H9 (cell line): ENCODE results near the gene DAAM1. TPM values are rescaled to one million over a fixed set of nuclear protein-coding genes. Genes with fewer than 3 reads are reported as not detected.

Source experiments
- DNase-seq: peaks from one replicate; pipeline ENCODE4 v3.0.0-alpha.2; 2017
- H2AFZ ChIP-seq: one replicate; pipeline ENCODE4 v1.6.1; 2013; ENCODE audit warnings: mild to moderate bottlenecking, low read length, control low read depth, moderate library complexity
- H2AK5ac ChIP-seq: 2 replicates; pipeline ENCODE4 v1.6.1; 2013; ENCODE audit warnings: low read length, control low read depth, mixed read lengths; ENCODE audit not compliant: insufficient read length
- H2BK120ac ChIP-seq: one replicate; pipeline ENCODE4 v1.6.1; 2013; ENCODE audit warnings: low read depth, mild to moderate bottlenecking, low read length, control low read depth, inconsistent platforms; ENCODE audit not compliant: poor library complexity, severe bottlenecking
- H2BK12ac ChIP-seq: 2 replicates; pipeline ENCODE4 v1.6.1; 2013; ENCODE audit warnings: low read length, control low read depth, mixed read lengths, low read depth; ENCODE audit not compliant: insufficient read length
- H2BK15ac ChIP-seq: 2 replicates; pipeline ENCODE4 v1.6.1; 2013; ENCODE audit warnings: low read depth, low read length, control low read depth
- H2BK20ac ChIP-seq: one replicate; pipeline ENCODE4 v1.6.1; 2013; ENCODE audit warnings: low read depth, mild to moderate bottlenecking, low read length, control low read depth, inconsistent platforms; ENCODE audit not compliant: poor library complexity, severe bottlenecking
- H2BK5ac ChIP-seq: 2 replicates; pipeline ENCODE4 v1.6.1; 2013; ENCODE audit warnings: low read length, control low read depth, mixed read lengths; ENCODE audit not compliant: insufficient read length
- H3K14ac ChIP-seq: 2 replicates; pipeline ENCODE4 v1.6.1; 2013; ENCODE audit warnings: low read length, control low read depth; ENCODE audit not compliant: insufficient read depth
- H3K18ac ChIP-seq: 2 replicates; pipeline ENCODE4 v1.6.1; 2013; ENCODE audit warnings: low read depth, mild to moderate bottlenecking, mixed read lengths, low read length, control low read depth; ENCODE audit not compliant: insufficient read length
- H3K23ac ChIP-seq: 2 replicates; pipeline ENCODE4 v1.6.1; 2013; ENCODE audit warnings: low read length, control low read depth, mixed read lengths, low read depth; ENCODE audit not compliant: insufficient read length
- H3K23me2 ChIP-seq: 2 replicates; pipeline ENCODE4 v1.6.1; 2013; ENCODE audit warnings: low read depth, mild to moderate bottlenecking, mixed read lengths, low read length, control low read depth; ENCODE audit not compliant: insufficient read length, poor library complexity, severe bottlenecking
- H3K27ac ChIP-seq: 2 replicates; pipeline ENCODE4 v1.5.1; 2013; ENCODE audit warnings: low read length, control low read depth, mixed read lengths, low read depth; ENCODE audit not compliant: insufficient read length
- H3K27me3 ChIP-seq: 2 replicates; pipeline ENCODE4 v1.6.1; 2013; ENCODE audit warnings: low read length, control low read depth, inconsistent platforms; ENCODE audit not compliant: insufficient read depth
- H3K4ac ChIP-seq: 2 replicates; pipeline ENCODE4 v1.6.1; 2013; ENCODE audit warnings: low read depth, mild to moderate bottlenecking, control low read depth, inconsistent platforms, low read length, moderate library complexity
- H3K4me1 ChIP-seq: 2 replicates; pipeline ENCODE4 v1.6.1; 2013; ENCODE audit warnings: low read length, control low read depth, inconsistent platforms; ENCODE audit not compliant: insufficient read depth
- H3K4me2 ChIP-seq: 2 replicates; pipeline ENCODE4 v1.6.1; 2013; ENCODE audit warnings: low read length, control low read depth, mixed read lengths; ENCODE audit not compliant: insufficient read length, insufficient read depth
- H3K56ac ChIP-seq: 2 replicates; pipeline ENCODE4 v1.6.1; 2013; ENCODE audit warnings: low read depth, mild to moderate bottlenecking, mixed read lengths, low read length, control low read depth; ENCODE audit not compliant: insufficient read length
- H3K79me1 ChIP-seq: 2 replicates; pipeline ENCODE4 v1.6.1; 2013; ENCODE audit warnings: low read depth, mild to moderate bottlenecking, moderate library complexity, low read length, control low read depth, inconsistent platforms; ENCODE audit not compliant: insufficient read depth, poor library complexity, severe bottlenecking
- H3K79me2 ChIP-seq: 2 replicates; pipeline ENCODE4 v1.6.1; 2013; ENCODE audit warnings: low read length, control low read depth, inconsistent platforms; ENCODE audit not compliant: insufficient read depth
- H3K9ac ChIP-seq: 2 replicates; pipeline ENCODE4 v1.6.1; 2013; ENCODE audit warnings: low read length, control low read depth, mixed read lengths; ENCODE audit not compliant: insufficient read length; ENCODE audit errors: extremely low read depth
- H3K9me3 ChIP-seq: one replicate; pipeline ENCODE4 v1.6.1; 2013; ENCODE audit warnings: low read depth, low read length, inconsistent platforms; ENCODE audit not compliant: control insufficient read depth
- H3T11ph ChIP-seq: one replicate; pipeline ENCODE4 v1.6.1; 2013; ENCODE audit warnings: mild to moderate bottlenecking, low read length, control low read depth, inconsistent platforms
- H4K20me1 ChIP-seq: one replicate; pipeline ENCODE4 v1.6.1; 2013; ENCODE audit not compliant: control insufficient read depth, insufficient read length, insufficient read depth
- H4K5ac ChIP-seq: 2 replicates; pipeline ENCODE4 v1.6.1; 2013; ENCODE audit warnings: low read depth, mild to moderate bottlenecking, mixed read lengths, low read length, control low read depth; ENCODE audit not compliant: insufficient read length
- H4K8ac ChIP-seq: replicated peaks from 2 replicates; pipeline ENCODE4 v1.6.1; 2013; ENCODE audit warnings: low read length, control low read depth, mixed read lengths, low read depth; ENCODE audit not compliant: insufficient read length
- H4K91ac ChIP-seq: 2 replicates; pipeline ENCODE4 v1.6.1; 2013; ENCODE audit warnings: low read depth, mild to moderate bottlenecking, moderate library complexity, mixed read lengths, low read length, control low read depth; ENCODE audit not compliant: insufficient read length
- H3K27ac Mint-ChIP-seq, 3 experiments: 2 replicates in 2 of 3; 3 replicates in 1 of 3; pipeline ENCODE4 v1.8.0; 2020 to 2021; ENCODE audit warnings: mixed read lengths in 3 of 3, mild to moderate bottlenecking in 1 of 3, moderate library complexity in 1 of 3
- H3K27me3 Mint-ChIP-seq: 2 replicates; pipeline ENCODE4 v1.8.0; 2021; ENCODE audit warnings: low read depth, mild to moderate bottlenecking, moderate library complexity, mixed read lengths
- H3K36me3 Mint-ChIP-seq, 3 experiments: 2 replicates in 2 of 3; 3 replicates in 1 of 3; pipeline ENCODE4 v1.8.0; 2020 to 2021; ENCODE audit warnings: low read depth in 3 of 3, mixed read lengths in 3 of 3; ENCODE audit not compliant: insufficient read depth in 1 of 3
- H3K4me1 Mint-ChIP-seq, 2 experiments: 2 replicates each; pipeline ENCODE4 v1.8.0; 2020; ENCODE audit warnings: mixed read lengths in 2 of 2
- H3K4me3 Mint-ChIP-seq, 2 experiments: 2 replicates in 1 of 2; 3 replicates in 1 of 2; pipeline ENCODE4 v1.8.0; 2020 to 2021; ENCODE audit warnings: mild to moderate bottlenecking in 2 of 2, mixed read lengths in 2 of 2, moderate library complexity in 1 of 2
- H3K9me3 Mint-ChIP-seq, 2 experiments: 2 replicates in 1 of 2; 3 replicates in 1 of 2; pipeline ENCODE4 v1.8.0; 2020; ENCODE audit warnings: mild to moderate bottlenecking in 2 of 2, mixed read lengths in 2 of 2, moderate library complexity in 1 of 2
- CTCF ChIP-seq: fragments of 200-600 bp; sonication (generic); conservative IDR thresholded peaks from 3 replicates; pipeline ENCODE4 v1.8.0; 2021; ENCODE audit warnings: antibody characterized with exemption, mild to moderate bottlenecking
- WGBS: extraction: QIAGEN DNeasy Blood & Tissue Kit; methylation state at CpG from one replicate; pipeline ENCODE4 v1.1.7; 2013; ENCODE audit warnings: missing lambda C conversion rate, low lambda C conversion rate, mixed read lengths; ENCODE audit not compliant: insufficient read length; ENCODE audit errors: extremely low coverage; 5-methylcytosine and 5-hydroxymethylcytosine counted together
- total RNA-seq: library from RNA; stranded (reverse); gene quantifications from 2 replicates; pipeline ENCODE4 v1.2.1, GENCODE V29; 2021

DAAM1 gene
- total RNA-seq, 1 experiment from 2014 or later = 19.5 TPM

GRCh38 chr14:59303216-59303615, 114.7 kb downstream of the DAAM1 start:
- DNase-seq = no peak
- Histone ChIP-seq H2BK12ac (no peak overlapping the region), H3K9ac (no peak overlapping the region), H4K8ac (no peak overlapping the region), H2BK5ac (no peak overlapping the region), H4K20me1 (no peaks in the 10 kb centered on the region), H4K91ac (no peak overlapping the region), H3K27me3 (no peaks in the 10 kb centered on the region), H2BK20ac (no peak overlapping the region), H2BK120ac (no peak overlapping the region), H4K5ac (no peak overlapping the region), H3K18ac (no peak overlapping the region), H2AK5ac (no peak overlapping the region), H3T11ph (no peak overlapping the region), H3K23ac (no peak overlapping the region), H3K9me3 (no peaks in the 10 kb centered on the region), H2AFZ (no peak overlapping the region), H3K4ac (no peak overlapping the region), H3K4me1 (peaks cover 5% of the 10 kb centered on the region; the same call in 1 of the 2 replicates), H3K14ac (no peak overlapping the region), H3K23me2 (no peaks in the 10 kb centered on the region), H3K79me2 (no peaks in the 10 kb centered on the region), H3K4me2 (no peak overlapping the region), H3K27ac (no peak overlapping the region), H3K56ac (no peak overlapping the region), H3K79me1 (no peaks in the 10 kb centered on the region), H2BK15ac (no peak overlapping the region)
- no peaks in the 10 kb centered on the region for H3K9me3 Mint-ChIP-seq
- no peak for TF ChIP-seq CTCF
- no peaks in the 10 kb centered on the region for H3K36me3 Mint-ChIP-seq
- H3K4me3 Mint-ChIP-seq = no peak overlapping the region
- H3K27ac Mint-ChIP-seq = no peak overlapping the region
- H3K4me1 Mint-ChIP-seq = peaks cover 14 to 15% of the 10 kb centered on the region in 2 experiments
- WGBS = no CpG with 5 or more reads among the region's 2 CpGs
- H3K27me3 Mint-ChIP-seq = no peaks in the 10 kb centered on the region
